Skeletal muscle cell (primary cell): ENCODE measurements around the gene YTHDF1.

Experiments used
- DNase-seq: peaks from one replicate; pipeline ENCODE4 v3.0.0-alpha.2; 2010; ENCODE audit warnings: low read depth
- H3K4me3 ChIP-seq: 2 replicates; pipeline ENCODE4 v1.5.1; 2011; ENCODE audit warnings: low read depth, mild to moderate bottlenecking, control low read depth, low read length, moderate library complexity

Gene YTHDF1

GRCh38 chr20:63177785-63178445, 38.0 kb downstream of the YTHDF1 start:
- no peak overlapping the region for H3K4me3 ChIP-seq
- no peak for DNase-seq

- no peak overlapping the region for H3K4me3 ChIP-seq
- DNase-seq = no peak
Observed at GRCh38 chr20:63177134-63177784, 38.7 kb downstream of the YTHDF1 start.

GRCh38 chr20:63176427-63177133, 39.4 kb downstream of the YTHDF1 start:
- H3K4me3 ChIP-seq = no peak overlapping the region
- no peak for DNase-seq

GRCh38 chr20:63176034-63176426, 39.9 kb downstream of the YTHDF1 start:
- no peak for DNase-seq
- H3K4me3 ChIP-seq = no peak overlapping the region

GRCh38 chr20:63175038-63175895, 40.7 kb downstream of the YTHDF1 start:
- no peak for DNase-seq
- no peak overlapping the region for H3K4me3 ChIP-seq

GRCh38 chr20:63174309-63175037, 41.5 kb downstream of the YTHDF1 start:
- no peak overlapping the region for H3K4me3 ChIP-seq
- DNase-seq = no peak

- DNase-seq = no peak
- H3K4me3 ChIP-seq = no peak overlapping the region
Observed at GRCh38 chr20:63173552-63174191, 42.3 kb downstream of the YTHDF1 start.

GRCh38 chr20:63172726-63173125, 43.2 kb downstream of the YTHDF1 start:
- DNase-seq = no peak
- no peak overlapping the region for H3K4me3 ChIP-seq

GRCh38 chr20:63171991-63172390, 43.9 kb downstream of the YTHDF1 start:
- no peak overlapping the region for H3K4me3 ChIP-seq
- DNase-seq = no peak

- no peak for DNase-seq
- H3K4me3 ChIP-seq = no peak overlapping the region
Observed at GRCh38 chr20:63169681-63170080, 46.2 kb downstream of the YTHDF1 start.

GRCh38 chr20:63168861-63169260, 47.1 kb downstream of the YTHDF1 start:
- DNase-seq = no peak
- H3K4me3 ChIP-seq = no peak overlapping the region

- H3K4me3 ChIP-seq = no peak overlapping the region
- DNase-seq = no peak
Observed at GRCh38 chr20:63167918-63168520, 47.9 kb downstream of the YTHDF1 start.

GRCh38 chr20:63167026-63167917, 48.7 kb downstream of the YTHDF1 start:
- no peak overlapping the region for H3K4me3 ChIP-seq
- no peak for DNase-seq

GRCh38 chr20:63166193-63167020, 49.5 kb downstream of the YTHDF1 start:
- H3K4me3 ChIP-seq = no peak overlapping the region
- no peak for DNase-seq

GRCh38 chr20:63165356-63166192, 50.4 kb downstream of the YTHDF1 start:
- no peak for DNase-seq
- no peak overlapping the region for H3K4me3 ChIP-seq
